NB4 (cell line): Measurements from ENCODE around the gene NANOS3.
A peak's percentile ranks its signal among the peaks of the same experiment; 100 is the strongest.

ENCODE experiments used
- DNase-seq: peaks from one replicate; pipeline ENCODE4 v3.0.0; 2010; ENCODE audit warnings: low read depth
- H3K4me3 ChIP-seq: one replicate; pipeline ENCODE4 v1.5.1; 2011; ENCODE audit warnings: mild to moderate bottlenecking, low read depth, low read length, moderate library complexity
- CTCF ChIP-seq: IDR thresholded peaks from one replicate; pipeline ENCODE4 v1.5.1; 2012; ENCODE audit warnings: low read depth, low read length
- MYC ChIP-seq: IDR thresholded peaks from 2 replicates; pipeline ENCODE4 v1.6.1; 2011; ENCODE audit warnings: low read depth, low read length
- POLR2A ChIP-seq: IDR thresholded peaks from 2 replicates; pipeline ENCODE4 v1.6.1; 2011; ENCODE audit warnings: mild to moderate bottlenecking; ENCODE audit not compliant: insufficient read length; ENCODE audit errors: extremely low read depth
- TF ChIP-seq, protein P1 (sequence below): IDR thresholded peaks from 2 replicates; pipeline ENCODE4 v1.6.1; 2011; ENCODE audit warnings: low read depth, low read length

NANOS3 gene

GRCh38 chr19:13869281-13869680 is 7.7 kb upstream of the NANOS3 start:
- no peak for DNase-seq
- H3K4me3 ChIP-seq = no peak overlapping the region
- no peak for TF ChIP-seq POLR2A
- no peak for TF ChIP-seq MYC

GRCh38 chr19:13870873-13871272 is 6.1 kb upstream of the NANOS3 start:
- no peak overlapping the region for H3K4me3 ChIP-seq
- no peak for DNase-seq
- TF ChIP-seq MYC (no peak), POLR2A (no peak), CTCF (no peak)
- TF ChIP-seq, protein P1, sequence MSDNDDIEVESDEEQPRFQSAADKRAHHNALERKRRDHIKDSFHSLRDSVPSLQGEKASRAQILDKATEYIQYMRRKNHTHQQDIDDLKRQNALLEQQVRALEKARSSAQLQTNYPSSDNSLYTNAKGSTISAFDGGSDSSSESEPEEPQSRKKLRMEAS = no peak

GRCh38 chr19:13872339-13872694 is 4.6 kb upstream of the NANOS3 start:
- no peak for DNase-seq
- no peak overlapping the region for H3K4me3 ChIP-seq
- TF ChIP-seq, protein P1 = no peak
- no peak for TF ChIP-seq CTCF
- no peak for TF ChIP-seq POLR2A
- no peak for TF ChIP-seq MYC

GRCh38 chr19:13872695-13873389 is 4.1 kb upstream of the NANOS3 start:
- H3K4me3 ChIP-seq = no peak overlapping the region
- TF ChIP-seq POLR2A (no peak), CTCF (no peak), MYC (no peak)
- TF ChIP-seq, protein P1 = no peak
- peak; percentile 43 for DNase-seq

GRCh38 chr19:13873834-13874515 is 3.0 kb upstream of the NANOS3 start:
- no peak overlapping the region for H3K4me3 ChIP-seq
- TF ChIP-seq, protein P1 = no peak
- TF ChIP-seq CTCF (no peak), MYC (no peak), POLR2A (no peak)
- no peak for DNase-seq

DNA sequence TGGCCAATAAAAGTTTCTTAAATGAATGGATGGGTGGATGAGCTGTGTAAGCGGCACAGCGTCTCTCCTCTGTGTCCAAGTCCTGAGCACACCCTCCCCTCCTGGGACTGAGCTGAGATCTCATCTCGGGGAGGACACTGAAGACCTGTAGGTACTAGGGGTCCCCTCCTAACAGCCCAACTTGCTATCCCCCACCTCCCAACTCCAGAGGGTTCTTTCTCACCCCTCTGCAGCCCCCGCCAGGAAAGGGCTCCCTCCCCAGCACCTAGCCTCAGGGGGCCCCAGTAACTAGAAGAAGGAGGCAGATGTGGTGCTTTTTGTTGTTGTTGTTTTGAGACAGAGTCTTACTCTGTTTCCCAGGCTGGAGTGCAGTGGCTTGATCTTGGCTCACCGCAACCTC is 1.1 kb upstream of the NANOS3 start:
- no peak for DNase-seq
- TF ChIP-seq MYC = no peak
- no peak for TF ChIP-seq CTCF
- TF ChIP-seq, protein P1 = no peak
- no peak for TF ChIP-seq POLR2A

More for the DNA sequence above, 1.1 kb upstream of the NANOS3 start:
- no peak overlapping the region for H3K4me3 ChIP-seq
